GM12872 (cell line): Measurements from ENCODE around the gene NBEA.

ENCODE experiments used
- CTCF ChIP-seq: IDR thresholded peaks from 3 replicates; pipeline ENCODE4 v1.5.1; 2011; ENCODE audit warnings: low read depth, mild to moderate bottlenecking, low read length, moderate library complexity; ENCODE audit not compliant: insufficient read depth

NBEA gene

DNA sequence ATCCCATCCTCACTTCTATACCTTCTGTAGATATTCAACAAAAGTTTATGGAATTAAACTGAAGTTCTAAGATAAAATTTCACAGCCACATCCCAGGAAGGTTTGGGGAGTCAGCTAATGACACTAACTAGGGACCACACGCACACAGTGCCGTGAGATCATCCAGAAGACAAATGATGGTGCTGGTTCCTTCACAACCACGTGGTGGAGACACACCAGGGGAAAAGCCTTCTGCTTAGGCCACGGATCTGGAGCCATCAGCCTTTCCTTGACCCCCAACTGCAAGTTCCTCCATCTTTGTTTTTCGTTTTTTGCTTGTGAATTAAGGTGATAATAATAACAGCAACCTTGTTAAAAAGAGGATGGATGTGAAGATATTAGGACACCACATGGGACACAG, 776.0 kb downstream of the NBEA start:
- no peak for TF ChIP-seq CTCF

GRCh38 chr13:35720290-35720689, 778.2 kb downstream of the NBEA start:
- TF ChIP-seq CTCF = no peak

DNA sequence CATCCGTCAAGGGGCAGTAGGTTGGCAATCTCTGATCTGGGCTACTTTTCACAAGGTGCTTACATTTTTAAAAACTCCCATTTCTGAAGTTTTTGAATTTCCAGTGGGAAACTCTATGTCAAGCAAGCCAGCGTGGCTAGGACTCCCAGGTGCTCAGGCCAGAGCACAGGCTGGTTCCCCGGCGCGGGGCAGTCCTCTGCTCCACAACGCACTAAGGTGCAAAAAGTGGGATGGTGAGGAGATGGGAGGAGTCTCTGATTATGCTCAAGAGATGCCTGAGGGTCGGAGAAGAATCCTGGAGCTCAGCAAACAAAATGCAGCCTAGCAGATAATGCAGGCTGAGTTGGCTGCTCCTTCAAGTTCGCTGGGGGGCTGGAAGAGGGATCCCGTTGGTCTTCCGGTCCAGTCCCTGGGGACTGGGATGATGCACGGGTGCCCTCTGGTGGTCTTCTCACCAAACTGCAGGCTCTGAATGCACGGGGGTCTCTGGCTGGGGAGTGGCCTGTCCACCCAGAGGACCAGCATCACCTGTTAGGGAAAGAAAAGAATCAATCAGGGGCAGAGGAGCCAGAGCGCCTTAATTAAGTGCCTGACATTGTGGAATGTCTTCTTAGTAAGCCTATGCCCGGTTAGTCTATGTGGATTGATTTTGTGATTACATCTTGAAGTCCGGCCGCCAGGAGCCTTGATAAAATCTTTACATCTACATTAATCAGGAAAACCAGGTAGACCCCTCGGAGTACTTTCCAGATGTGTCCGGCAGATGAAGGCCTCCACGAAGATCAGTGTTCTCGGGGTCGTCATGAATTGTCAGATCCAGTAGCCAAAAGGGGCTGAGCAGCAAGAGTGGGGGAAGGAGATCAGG, 778.9 kb downstream of the NBEA start:
- peak; percentile 96 for TF ChIP-seq CTCF
